Measurements from ENCODE around the gene HESX1. TPM values are rescaled to one million over a fixed set of nuclear protein-coding genes. Genes with fewer than 3 reads are reported as not detected.

The HESX1 gene
- 1 to 10 TPM in 1 of 4 donors, not detected in 3; 1.3 TPM for total RNA-seq

- Histone ChIP-seq H3K27me3 (no peaks in the 10 kb centered on the region), H3K4me1 (no peaks in the 10 kb centered on the region), H3K27ac (no peak within 1 kb of the TSS), H3K9me3 (no peaks in the 10 kb centered on the region), H3K4me3 (no peak within 1 kb of the TSS), H3K36me3 (no peaks in the 10 kb centered on the region)
- no peak for DNase-seq
- intact Hi-C loops (cut with DNase I): no loop called here
- TF ChIP-seq, protein P1, sequence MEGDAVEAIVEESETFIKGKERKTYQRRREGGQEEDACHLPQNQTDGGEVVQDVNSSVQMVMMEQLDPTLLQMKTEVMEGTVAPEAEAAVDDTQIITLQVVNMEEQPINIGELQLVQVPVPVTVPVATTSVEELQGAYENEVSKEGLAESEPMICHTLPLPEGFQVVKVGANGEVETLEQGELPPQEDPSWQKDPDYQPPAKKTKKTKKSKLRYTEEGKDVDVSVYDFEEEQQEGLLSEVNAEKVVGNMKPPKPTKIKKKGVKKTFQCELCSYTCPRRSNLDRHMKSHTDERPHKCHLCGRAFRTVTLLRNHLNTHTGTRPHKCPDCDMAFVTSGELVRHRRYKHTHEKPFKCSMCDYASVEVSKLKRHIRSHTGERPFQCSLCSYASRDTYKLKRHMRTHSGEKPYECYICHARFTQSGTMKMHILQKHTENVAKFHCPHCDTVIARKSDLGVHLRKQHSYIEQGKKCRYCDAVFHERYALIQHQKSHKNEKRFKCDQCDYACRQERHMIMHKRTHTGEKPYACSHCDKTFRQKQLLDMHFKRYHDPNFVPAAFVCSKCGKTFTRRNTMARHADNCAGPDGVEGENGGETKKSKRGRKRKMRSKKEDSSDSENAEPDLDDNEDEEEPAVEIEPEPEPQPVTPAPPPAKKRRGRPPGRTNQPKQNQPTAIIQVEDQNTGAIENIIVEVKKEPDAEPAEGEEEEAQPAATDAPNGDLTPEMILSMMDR (IDR thresholded peaks at IDR 0.05): no peak
- no peak for TF ChIP-seq POLR2A (IDR thresholded peaks at IDR 0.05)
- WGBS, 2 donors: 56 to 60% methylated on average over 3 to 4 of the region's 4 CpGs
These were observed at the start of gene HESX1 for GRCh38 chr3:57199895-57200297. TSS of gene HESX1 (minus strand) at chr3:57199978. CDS start at chr3:57199918, 60 bp downstream.

- intact Hi-C loops (cut with DNase I): no loop called here
- no peak overlapping the region for H3K27ac ChIP-seq
- peaks cover 0 to 100% (median 15%) of the 10 kb centered on the region in 3 donors for H3K36me3 ChIP-seq
- TF ChIP-seq, protein P1 (IDR thresholded peaks at IDR 0.05): no peak
- no peak for TF ChIP-seq POLR2A (IDR thresholded peaks at IDR 0.05)
- no peak overlapping the region for H3K4me3 ChIP-seq
- no peaks in the 10 kb centered on the region for H3K4me1 ChIP-seq
- no peaks in the 10 kb centered on the region for H3K27me3 ChIP-seq
- H3K9me3 ChIP-seq: no peaks in the 10 kb centered on the region
- WGBS, 2 donors: 77% methylated on average over 2 of the region's 2 CpGs
- DNase-seq: no peak
These were observed 45.2 kb upstream of the HESX1 start for GRCh38 chr3:57244946-57245345.

- Histone ChIP-seq H3K4me3 (no peak overlapping the region), H3K4me1 (peaks cover 0 to 31% (median 3%) of the 10 kb centered on the region in 3 donors), H3K27me3 (no peaks in the 10 kb centered on the region), H3K27ac (no peak overlapping the region), H3K9me3 (no peaks in the 10 kb centered on the region), H3K36me3 (peaks cover 0 to 40% (median 0%) of the 10 kb centered on the region in 3 donors)
- intact Hi-C loops (cut with DNase I): no loop called here
- no peak for DNase-seq
- TF ChIP-seq, protein P1 (IDR thresholded peaks at IDR 0.05): no peak
- no peak for TF ChIP-seq POLR2A (IDR thresholded peaks at IDR 0.05)
- WGBS, 2 donors: 87% methylated on average over 13 of the region's 13 CpGs
These were observed 35.1 kb upstream of the HESX1 start for GRCh38 chr3:57234613-57235575.

GRCh38 chr3:57233799-57234198, 34.0 kb upstream of the HESX1 start:
- intact Hi-C loops (cut with DNase I): no loop called here
- Histone ChIP-seq H3K9me3 (no peaks in the 10 kb centered on the region), H3K27ac (no peak overlapping the region), H3K36me3 (peaks cover 0 to 29% (median 0%) of the 10 kb centered on the region in 3 donors), H3K4me3 (no peak overlapping the region), H3K4me1 (peaks cover 4 to 42% (median 14%) of the 10 kb centered on the region in 3 donors), H3K27me3 (no peaks in the 10 kb centered on the region)
- 90 to 98% methylated on average over 2 of the region's 2 CpGs for WGBS, 2 donors
- no peak for DNase-seq
- TF ChIP-seq, protein P1 (IDR thresholded peaks at IDR 0.05): no peak
- no peak for TF ChIP-seq POLR2A (IDR thresholded peaks at IDR 0.05)

- TF ChIP-seq, protein P1 (IDR thresholded peaks at IDR 0.05): no peak
- TF ChIP-seq POLR2A (IDR thresholded peaks at IDR 0.05): no peak
- Histone ChIP-seq H3K4me1 (peaks cover 10 to 52% (median 17%) of the 10 kb centered on the region in 3 donors), H3K4me3 (no peak overlapping the region), H3K9me3 (no peaks in the 10 kb centered on the region), H3K27me3 (no peaks in the 10 kb centered on the region), H3K36me3 (no peaks in the 10 kb centered on the region), H3K27ac (no peak overlapping the region)
- no peak for DNase-seq
- intact Hi-C loops (cut with DNase I): no loop called here
- whole genome bisulfite sequencing, 2 donors: 23 to 62% methylated on average over 2 of the region's 2 CpGs
These were observed 30.2 kb upstream of the HESX1 start for GRCh38 chr3:57230006-57230405.

Measured in esophagus squamous epithelium (tissue), 5 donors.